Activated T-helper 1 cell treated with anti-CD3 and anti-CD28 coated beads, Interleukin-12 subunit alpha, Interleukin-12 subunit beta, Interleukin-2, Interleukin-4 antibody, amounts not matched to agents 30 ng/mL and 10 ng/mL and 1 ng/mL, durations not matched to agents 14 hours and 24 hours and 36 hours (primary cell): ENCODE data around the gene ZDHHC11B. TPM values are rescaled to one million over a fixed set of nuclear protein-coding genes. Genes with fewer than 3 reads are reported as not detected.
"Not testable (repeated sequence)": the region's sequence is repeated elsewhere in the genome, so short reads cannot be mapped to it uniquely, and the experiment has no call there.

ENCODE experiments used
- DNase-seq: peaks from one replicate; pipeline ENCODE4 v3.0.0; 2021; ENCODE audit warnings: low spot score
- H3K27ac Mint-ChIP-seq: one replicate; pipeline ENCODE4 v1.8.0; 2021; ENCODE audit warnings: mild to moderate bottlenecking, mixed read lengths
- H3K27me3 Mint-ChIP-seq: one replicate; pipeline ENCODE4 v1.8.0; 2022; ENCODE audit warnings: mild to moderate bottlenecking, moderate library complexity, mixed read lengths; ENCODE audit not compliant: insufficient read depth
- H3K36me3 Mint-ChIP-seq: one replicate; pipeline ENCODE4 v1.8.0; 2021; ENCODE audit warnings: low read depth, mixed read lengths
- H3K4me1 Mint-ChIP-seq: one replicate; pipeline ENCODE4 v1.8.0; 2021; ENCODE audit warnings: low read depth, mixed read lengths
- H3K4me3 Mint-ChIP-seq: one replicate; pipeline ENCODE4 v1.8.0; 2021; ENCODE audit warnings: mild to moderate bottlenecking, moderate library complexity, mixed read lengths
- H3K9me3 Mint-ChIP-seq: one replicate; pipeline ENCODE4 v1.8.0; 2021; ENCODE audit warnings: mixed read lengths
- intact Hi-C: fragments of 100-400 bp; cut with micrococcal nuclease; formaldehyde crosslinking; loops from one replicate; pipeline ENCODE4 v1.15.1; 2024
- total RNA-seq: library from RNA; stranded (reverse); gene quantifications from 2 replicates; pipeline ENCODE4 v1.2.3, GENCODE V29; 2022

Gene ZDHHC11B
- total RNA-seq, 1 donor from 2014 or later: not detected

DNA sequence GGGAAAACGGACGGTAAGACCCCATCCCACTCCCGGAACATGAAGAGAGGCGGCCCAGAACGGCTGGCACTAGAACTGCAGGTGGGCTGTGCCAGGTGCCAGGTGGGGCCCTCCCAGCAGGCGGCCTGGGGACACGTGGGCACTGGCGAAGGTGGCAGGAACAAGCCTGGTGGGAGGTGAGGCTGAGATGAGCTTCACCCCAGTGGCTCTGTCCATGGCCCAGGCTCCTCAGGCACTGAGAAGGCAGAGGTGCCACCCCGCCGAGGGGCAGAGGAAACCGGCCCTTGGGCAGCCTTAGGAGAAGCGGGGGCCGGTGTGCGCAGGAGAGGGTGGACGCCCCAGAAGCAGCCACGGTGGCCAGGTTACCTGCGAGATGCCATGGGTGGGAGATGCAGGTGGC, 4.0 kb downstream of the ZDHHC11B start:
- not testable (repeated sequence) for H3K27me3 Mint-ChIP-seq, H3K4me3 Mint-ChIP-seq, DNase-seq, H3K4me1 Mint-ChIP-seq, H3K27ac Mint-ChIP-seq, H3K36me3 Mint-ChIP-seq, H3K9me3 Mint-ChIP-seq
- intact Hi-C loops: loop anchor here (5.0 kb wide), 1 partner anchor 112 kb away; the partner anchor contains the start of genes BRD9 and TRIP13

DNA sequence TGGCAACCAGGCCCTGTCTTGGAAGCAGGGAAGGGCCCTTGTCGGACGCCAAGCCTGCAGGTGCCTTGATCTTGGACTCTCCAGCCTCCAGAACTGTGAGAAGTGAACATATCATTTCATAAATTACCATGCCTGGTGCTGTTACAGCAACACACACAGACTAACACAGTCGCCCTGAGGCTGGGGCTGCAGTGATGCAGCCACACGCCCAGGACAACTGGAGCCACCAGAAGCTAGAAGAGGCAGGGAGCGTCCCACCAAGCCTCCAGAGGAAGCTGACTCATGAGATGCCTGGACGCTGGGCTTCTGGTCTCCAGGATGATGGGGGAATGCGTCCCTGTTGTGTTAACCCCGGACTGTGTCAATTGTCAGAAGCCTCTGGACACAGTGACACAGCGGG, 5.6 kb downstream of the ZDHHC11B start:
- not testable (repeated sequence) for DNase-seq, H3K36me3 Mint-ChIP-seq, H3K27me3 Mint-ChIP-seq, H3K4me1 Mint-ChIP-seq, H3K4me3 Mint-ChIP-seq, H3K27ac Mint-ChIP-seq, H3K9me3 Mint-ChIP-seq
- intact Hi-C loops: loop anchor here (5.0 kb wide), 1 partner anchor 97 kb away; no protein-coding TSS in a partner anchor

DNA sequence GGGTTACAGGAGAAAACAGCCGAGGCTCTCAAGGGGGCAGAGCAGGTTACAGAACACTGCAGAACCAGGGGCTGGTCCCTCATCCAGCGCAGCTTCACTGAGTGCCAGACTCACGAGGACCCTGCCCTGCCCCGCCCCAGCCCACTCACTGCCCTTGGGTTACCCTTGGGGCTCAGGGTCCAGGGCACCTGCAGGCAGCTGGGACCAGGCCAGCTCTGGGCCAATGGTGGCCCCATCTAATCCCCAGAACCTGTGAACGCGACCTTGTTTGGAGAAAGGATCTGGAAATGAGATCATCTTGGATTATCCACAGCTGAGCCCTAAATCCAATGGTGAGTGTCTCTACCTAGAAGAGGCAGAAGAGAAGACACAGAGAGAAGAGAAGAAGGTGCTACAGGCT, 6.1 kb downstream of the ZDHHC11B start:
- not testable (repeated sequence) for H3K36me3 Mint-ChIP-seq, H3K9me3 Mint-ChIP-seq, H3K27me3 Mint-ChIP-seq, H3K4me1 Mint-ChIP-seq, H3K4me3 Mint-ChIP-seq, H3K27ac Mint-ChIP-seq, DNase-seq
- intact Hi-C loops: loop anchor here (5.0 kb wide), 1 partner anchor 96 kb away; no protein-coding TSS in a partner anchor

- Mint-ChIP-seq H3K27ac (no peak overlapping the region), H3K4me3 (no peak overlapping the region), H3K4me1 (no peaks in the 10 kb centered on the region), H3K27me3 (peaks cover 2% of the 10 kb centered on the region), H3K36me3 (no peaks in the 10 kb centered on the region), H3K9me3 (no peaks in the 10 kb centered on the region)
- no peak for DNase-seq
- intact Hi-C loops: loop anchor here (5.0 kb wide), 1 partner anchor 95 kb away; no protein-coding TSS in a partner anchor
Observed at GRCh38 chr5:777756-778161, 6.8 kb downstream of the ZDHHC11B start.

GRCh38 chr5:776862-777711, 7.4 kb downstream of the ZDHHC11B start:
- intact Hi-C loops: loop anchor here (5.0 kb wide), 1 partner anchor 95 kb away; no protein-coding TSS in a partner anchor
- DNase-seq: no peak
- Mint-ChIP-seq H3K4me1 (no peaks in the 10 kb centered on the region), H3K4me3 (no peak overlapping the region), H3K27ac (no peak overlapping the region), H3K36me3 (no peaks in the 10 kb centered on the region), H3K9me3 (no peaks in the 10 kb centered on the region), H3K27me3 (peaks cover 2% of the 10 kb centered on the region)

DNA sequence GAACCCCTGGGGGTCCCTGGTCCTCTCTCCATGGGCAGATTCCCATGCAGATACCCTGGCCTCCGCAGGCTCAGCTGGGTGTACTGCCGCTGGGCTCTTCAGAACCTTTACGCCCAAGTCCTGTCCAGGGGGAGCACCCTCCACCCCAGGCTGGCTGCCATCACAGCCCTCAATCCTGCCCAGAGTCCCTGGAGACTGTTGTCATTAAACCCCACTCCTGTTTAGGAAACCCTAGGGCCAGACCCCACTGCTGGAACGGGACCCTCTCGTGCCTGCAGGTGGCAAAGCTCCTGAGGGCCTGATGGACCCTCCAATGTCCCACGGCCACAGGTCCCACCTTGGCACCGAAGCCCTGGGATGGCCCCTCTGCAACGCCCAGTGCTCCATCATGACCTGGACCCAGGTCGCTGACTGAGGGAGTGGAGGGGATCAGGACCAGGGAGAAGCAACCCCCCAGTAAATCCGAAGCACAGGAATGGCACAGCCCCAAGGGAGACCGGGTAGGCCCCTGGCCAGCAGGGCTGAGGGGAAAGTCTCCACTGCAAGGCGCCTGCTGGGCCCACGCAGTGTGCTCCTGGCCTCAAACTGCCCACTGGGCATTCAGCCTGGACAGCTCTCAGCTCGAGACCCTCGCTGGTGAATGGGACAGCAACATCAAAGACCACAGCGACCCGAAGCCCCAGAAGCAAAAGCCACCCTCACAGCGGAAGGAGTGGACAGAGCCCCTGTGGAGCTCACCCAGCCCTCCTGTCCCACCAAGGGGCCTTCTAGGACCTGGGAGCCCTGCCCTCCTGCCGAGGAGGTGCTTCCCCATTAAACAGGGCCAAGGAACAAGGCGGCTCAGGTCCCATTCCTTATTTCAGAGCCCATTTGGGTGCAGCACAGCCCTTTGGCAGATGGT, 8.3 kb downstream of the ZDHHC11B start:
- Mint-ChIP-seq H3K9me3 (no peaks in the 10 kb centered on the region), H3K27me3 (peaks cover 2% of the 10 kb centered on the region), H3K4me1 (no peaks in the 10 kb centered on the region), H3K27ac (no peak overlapping the region), H3K36me3 (no peaks in the 10 kb centered on the region), H3K4me3 (no peak overlapping the region)
- DNase-seq: no peak
- intact Hi-C loops: loop anchor here (5.0 kb wide), 1 partner anchor 94 kb away; no protein-coding TSS in a partner anchor

GRCh38 chr5:775595-775960, 9.0 kb downstream of the ZDHHC11B start:
- H3K27me3 Mint-ChIP-seq, H3K4me1 Mint-ChIP-seq, H3K36me3 Mint-ChIP-seq, H3K9me3 Mint-ChIP-seq, H3K27ac Mint-ChIP-seq, H3K4me3 Mint-ChIP-seq, DNase-seq: not testable (repeated sequence)
- intact Hi-C loops: loop anchor here (5.0 kb wide), 1 partner anchor 93 kb away; no protein-coding TSS in a partner anchor

- not testable (repeated sequence) for H3K36me3 Mint-ChIP-seq, H3K4me3 Mint-ChIP-seq, H3K27ac Mint-ChIP-seq, H3K4me1 Mint-ChIP-seq, H3K27me3 Mint-ChIP-seq, DNase-seq, H3K9me3 Mint-ChIP-seq
- intact Hi-C loops: loop anchor here (5.0 kb wide), 1 partner anchor 93 kb away; no protein-coding TSS in a partner anchor
Observed at GRCh38 chr5:774854-775505, 9.5 kb downstream of the ZDHHC11B start.

- H3K4me1 Mint-ChIP-seq, intact Hi-C loops, H3K36me3 Mint-ChIP-seq, DNase-seq, H3K4me3 Mint-ChIP-seq, H3K27ac Mint-ChIP-seq, H3K27me3 Mint-ChIP-seq, H3K9me3 Mint-ChIP-seq: not testable (repeated sequence)
Observed at GRCh38 chr5:774304-774703, 10.2 kb downstream of the ZDHHC11B start.

- Mint-ChIP-seq H3K4me3 (no peak overlapping the region), H3K4me1 (no peaks in the 10 kb centered on the region), H3K9me3 (no peaks in the 10 kb centered on the region), H3K27ac (no peak overlapping the region), H3K36me3 (no peaks in the 10 kb centered on the region), H3K27me3 (peaks cover 2% of the 10 kb centered on the region)
- DNase-seq: no peak
- intact Hi-C loops: no loop called here
Observed at GRCh38 chr5:773517-774264, 10.8 kb downstream of the ZDHHC11B start.

DNA sequence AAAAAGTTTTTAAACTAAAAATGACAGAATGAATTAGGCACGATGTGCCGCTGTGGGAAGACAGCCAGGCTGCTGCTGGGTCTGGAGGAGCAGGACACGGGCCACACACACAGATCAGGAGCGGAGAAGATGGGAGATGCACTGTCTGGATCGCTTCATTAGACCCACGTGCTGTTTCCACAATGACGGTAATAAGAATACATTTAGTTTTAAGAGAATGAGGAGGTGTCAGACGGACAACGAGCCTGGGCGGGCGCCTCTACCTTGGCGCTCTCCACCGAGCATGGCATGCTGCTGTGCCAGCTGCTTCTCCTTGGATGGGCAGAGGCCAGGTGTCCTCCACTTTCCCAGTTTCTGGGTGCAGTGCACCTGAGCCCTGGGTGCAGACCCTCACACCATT, 11.6 kb downstream of the ZDHHC11B start:
- H3K36me3 Mint-ChIP-seq, H3K9me3 Mint-ChIP-seq, H3K4me1 Mint-ChIP-seq, DNase-seq, intact Hi-C loops, H3K27me3 Mint-ChIP-seq, H3K4me3 Mint-ChIP-seq, H3K27ac Mint-ChIP-seq: not testable (repeated sequence)

DNA sequence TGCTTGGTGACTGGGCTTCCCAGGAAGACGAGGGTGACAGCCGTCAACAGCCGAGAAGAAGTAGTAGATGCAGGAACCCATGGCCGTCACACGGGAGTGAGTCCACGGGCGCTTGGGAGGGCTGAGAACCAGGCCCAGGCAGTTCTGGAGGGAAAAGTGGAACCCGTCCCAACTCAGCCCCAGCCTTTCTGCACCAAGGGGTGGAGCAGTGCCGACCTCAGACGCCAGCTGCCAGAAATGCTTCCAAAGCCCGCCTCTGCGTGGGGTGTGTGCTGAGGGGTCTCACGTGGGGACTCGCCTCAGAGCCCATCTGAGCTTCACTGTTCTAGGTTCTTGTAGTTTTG, 12.0 kb downstream of the ZDHHC11B start:
- H3K4me1 Mint-ChIP-seq, H3K36me3 Mint-ChIP-seq, H3K9me3 Mint-ChIP-seq, H3K27me3 Mint-ChIP-seq, DNase-seq, H3K27ac Mint-ChIP-seq, intact Hi-C loops, H3K4me3 Mint-ChIP-seq: not testable (repeated sequence)
